Hindlimb muscle (tissue), 1 donor: Measurements from ENCODE around the gene RPS27L. TPM values are rescaled to one million over a fixed set of nuclear protein-coding genes. Genes with fewer than 3 reads are reported as not detected.
A peak's percentile ranks its signal among the peaks of the same experiment; 100 is the strongest.

ENCODE experiments used
- DNase-seq: peaks from one replicate; pipeline ENCODE4 v3.0.0-alpha.2; 2013
- polyA plus RNA-seq: library from polyadenylated mRNA; unstranded; fragments of 120-200 nt; gene quantifications from one replicate; pipeline ENCODE4 v1.2.1, GENCODE V29; 2013; ENCODE audit not compliant: insufficient read length

RPS27L gene
- polyA plus RNA-seq = 50.1 TPM

- DNase-seq = peak; percentile 92
Observed at GRCh38 chr15:63157118-63157843, at the start of gene RPS27L. Gene RPS27L (minus strand): TSS chr15:63157477. CDS start chr15:63157405, 72 bp downstream.

GRCh38 chr15:63206079-63206478 lies 48.8 kb upstream of the RPS27L start:
- no peak for DNase-seq

- no peak for DNase-seq
Observed at GRCh38 chr15:63203451-63204090, 46.3 kb upstream of the RPS27L start.

GRCh38 chr15:63202861-63203260 lies 45.6 kb upstream of the RPS27L start:
- no peak for DNase-seq

GRCh38 chr15:63200464-63201249 lies 43.4 kb upstream of the RPS27L start:
- no peak for DNase-seq

- no peak for DNase-seq
Observed at GRCh38 chr15:63198371-63199250, 41.3 kb upstream of the RPS27L start.

GRCh38 chr15:63197626-63198025 lies 40.3 kb upstream of the RPS27L start:
- DNase-seq = no peak

GRCh38 chr15:63196842-63197241 lies 39.6 kb upstream of the RPS27L start:
- no peak for DNase-seq

- no peak for DNase-seq
Observed at GRCh38 chr15:63195569-63196015, 38.3 kb upstream of the RPS27L start.

GRCh38 chr15:63194880-63195568 lies 37.7 kb upstream of the RPS27L start:
- no peak for DNase-seq

- no peak for DNase-seq
Observed at GRCh38 chr15:63194302-63194701, 37.0 kb upstream of the RPS27L start.

- no peak for DNase-seq
Observed at GRCh38 chr15:63192619-63193206, 35.4 kb upstream of the RPS27L start.

GRCh38 chr15:63191895-63192618 lies 34.8 kb upstream of the RPS27L start:
- DNase-seq = no peak

- no peak for DNase-seq
Observed at GRCh38 chr15:63190769-63191649, 33.7 kb upstream of the RPS27L start.

- DNase-seq = no peak
Observed at GRCh38 chr15:63189941-63190768, 32.9 kb upstream of the RPS27L start.

- peak; percentile 96 for DNase-seq
Observed at GRCh38 chr15:63188926-63189871, 31.9 kb upstream of the RPS27L start, which contains the start of gene RAB8B. Gene RAB8B (plus strand): TSS chr15:63189606. CDS start chr15:63189625, 19 bp downstream.
